Ectodermal cell (in vitro differentiated cells): ENCODE measurements around the gene NAA40.

Experiments used
- H3K27ac ChIP-seq: 2 replicates; pipeline ENCODE4 v1.7.0; 2013; ENCODE audit warnings: mild to moderate bottlenecking, low read depth, low read length; ENCODE audit not compliant: insufficient read depth, poor library complexity, severe bottlenecking
- H3K27me3 ChIP-seq: 2 replicates; pipeline ENCODE4 v1.7.0; 2013; ENCODE audit warnings: mild to moderate bottlenecking, low read length; ENCODE audit not compliant: insufficient read depth, control insufficient read depth, poor library complexity, severe bottlenecking
- H3K36me3 ChIP-seq: one replicate; pipeline ENCODE4 v1.7.0; 2013; ENCODE audit warnings: low read length; ENCODE audit not compliant: control insufficient read depth, insufficient read depth
- H3K4me1 ChIP-seq: one replicate; pipeline ENCODE4 v1.7.0; 2013; ENCODE audit warnings: low read length; ENCODE audit not compliant: control insufficient read depth, insufficient read depth
- H3K4me3 ChIP-seq: 2 replicates; pipeline ENCODE4 v1.7.0; 2013; ENCODE audit warnings: low read depth, low read length, control low read depth; ENCODE audit not compliant: insufficient read depth
- H3K9me3 ChIP-seq: 2 replicates; pipeline ENCODE4 v1.7.0; 2013; ENCODE audit warnings: mild to moderate bottlenecking, low read length, moderate library complexity; ENCODE audit not compliant: control insufficient read depth
- WGBS, 2 experiments: methylation state at CpG; one replicate each; pipeline ENCODE4 v1.1.7; 2013; ENCODE audit warnings: missing lambda C conversion rate in 2 of 2; 5-methylcytosine and 5-hydroxymethylcytosine counted together

Gene NAA40

DNA sequence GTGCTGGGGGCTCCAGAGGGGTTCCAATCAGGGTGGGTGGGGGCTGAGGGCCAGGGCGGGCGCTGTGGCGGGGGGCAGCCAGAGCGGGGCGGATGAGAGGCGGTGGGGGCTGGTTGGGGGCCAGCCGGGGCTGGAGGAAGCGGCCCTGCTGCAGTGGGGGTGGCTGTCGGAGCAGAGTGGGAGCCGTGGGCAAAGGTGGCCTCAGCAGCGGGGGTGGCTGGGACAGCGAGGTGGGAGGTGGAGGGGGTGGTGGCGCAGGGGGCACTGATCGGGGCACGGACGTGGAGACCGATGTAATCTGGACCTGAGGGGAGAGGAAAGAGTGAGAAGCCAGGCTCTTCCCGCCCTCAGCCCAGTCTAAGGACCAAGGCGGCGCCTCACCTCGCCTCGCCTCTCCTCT lies 26.9 kb upstream of the NAA40 start:
- Histone ChIP-seq H3K4me3 (no peak overlapping the region), H3K9me3 (no peaks in the 10 kb centered on the region), H3K4me1 (peaks cover 66% of the 10 kb centered on the region), H3K36me3 (peaks cover 27% of the 10 kb centered on the region), H3K27ac (no peak overlapping the region), H3K27me3 (no peaks in the 10 kb centered on the region)
- 94% methylated on average over 22 of the region's 22 CpGs for WGBS, 2 experiments

DNA sequence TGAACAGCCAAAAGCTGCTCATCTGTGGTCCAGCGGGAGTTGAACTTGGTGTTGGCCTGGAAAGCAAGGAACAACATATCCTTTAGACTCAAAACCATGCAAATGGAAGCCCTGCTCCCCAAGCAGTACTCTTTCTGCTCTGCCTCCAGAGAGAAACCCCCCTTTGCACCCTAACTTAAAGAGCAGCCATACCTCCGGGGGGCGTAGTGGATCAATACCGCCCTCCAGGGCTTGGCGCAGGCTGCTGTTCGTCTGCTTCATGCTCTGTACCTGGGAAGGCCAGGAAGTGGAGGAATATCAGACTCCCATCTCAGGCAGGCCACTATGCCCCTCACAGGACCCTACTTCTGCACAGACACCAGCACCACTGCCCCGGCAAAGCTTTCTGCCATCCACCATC lies 26.1 kb upstream of the NAA40 start:
- Histone ChIP-seq H3K4me1 (peaks cover 61% of the 10 kb centered on the region), H3K27ac (no peak overlapping the region), H3K27me3 (no peaks in the 10 kb centered on the region), H3K9me3 (no peaks in the 10 kb centered on the region), H3K36me3 (peaks cover 27% of the 10 kb centered on the region), H3K4me3 (no peak overlapping the region)
- 90 to 91% methylated on average over 7 of the region's 7 CpGs for WGBS, 2 experiments

DNA sequence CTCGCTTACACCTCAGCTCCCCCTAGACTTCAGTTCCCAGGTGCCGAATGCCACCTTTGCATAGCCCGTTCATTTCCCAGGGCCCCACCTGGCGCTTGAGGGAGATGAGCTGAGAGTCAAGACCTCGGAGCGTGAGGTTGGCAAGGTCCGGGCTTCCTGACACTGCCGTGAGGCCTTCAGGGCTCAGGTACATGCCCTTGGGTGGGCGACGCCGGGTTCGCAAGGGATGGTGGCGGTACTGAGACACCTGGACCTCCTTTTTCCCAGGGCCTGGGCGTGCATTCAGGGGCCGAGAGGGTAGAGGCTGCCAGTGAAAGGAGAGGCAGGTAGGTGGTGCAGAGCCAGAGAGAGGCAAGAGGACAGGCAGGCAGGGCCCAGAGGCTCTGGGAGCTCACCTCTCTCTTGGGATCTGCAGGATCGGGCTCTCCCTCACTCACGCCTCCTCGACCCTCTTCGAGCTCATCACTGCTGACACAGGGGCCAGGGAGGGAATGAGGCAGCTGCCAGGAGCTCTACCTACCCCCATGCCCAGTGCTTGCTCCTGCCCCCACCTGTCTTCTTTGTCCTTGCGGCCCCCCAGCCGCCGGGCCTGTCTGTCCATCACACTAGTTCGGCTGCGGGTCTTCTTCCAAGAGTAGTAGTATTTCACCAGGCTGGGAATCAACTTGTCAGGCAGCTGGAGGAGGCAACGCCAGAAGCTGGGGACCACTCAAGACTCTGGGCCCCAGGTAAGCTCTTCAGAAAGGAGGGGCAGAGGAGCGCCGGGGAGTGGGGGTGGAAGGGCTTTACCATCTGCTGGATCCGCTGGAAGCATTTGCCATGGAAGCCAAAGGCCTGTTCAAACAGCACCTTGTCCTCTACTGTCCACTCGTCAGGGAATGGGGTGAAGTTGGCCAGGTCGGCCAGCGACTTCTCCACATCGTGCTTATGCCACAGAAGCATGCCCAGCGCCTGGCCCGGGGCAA lies 24.7 kb upstream of the NAA40 start:
- peaks cover 27% of the 10 kb centered on the region for H3K36me3 ChIP-seq
- H3K27me3 ChIP-seq, result no peaks in the 10 kb centered on the region
- peaks cover 56% of the 10 kb centered on the region for H3K4me1 ChIP-seq
- H3K4me3 ChIP-seq, result no peak overlapping the region
- no peak overlapping the region for H3K27ac ChIP-seq
- WGBS, 2 experiments, result 95 to 96% methylated on average over 34 of the region's 34 CpGs
- H3K9me3 ChIP-seq, result no peaks in the 10 kb centered on the region

DNA sequence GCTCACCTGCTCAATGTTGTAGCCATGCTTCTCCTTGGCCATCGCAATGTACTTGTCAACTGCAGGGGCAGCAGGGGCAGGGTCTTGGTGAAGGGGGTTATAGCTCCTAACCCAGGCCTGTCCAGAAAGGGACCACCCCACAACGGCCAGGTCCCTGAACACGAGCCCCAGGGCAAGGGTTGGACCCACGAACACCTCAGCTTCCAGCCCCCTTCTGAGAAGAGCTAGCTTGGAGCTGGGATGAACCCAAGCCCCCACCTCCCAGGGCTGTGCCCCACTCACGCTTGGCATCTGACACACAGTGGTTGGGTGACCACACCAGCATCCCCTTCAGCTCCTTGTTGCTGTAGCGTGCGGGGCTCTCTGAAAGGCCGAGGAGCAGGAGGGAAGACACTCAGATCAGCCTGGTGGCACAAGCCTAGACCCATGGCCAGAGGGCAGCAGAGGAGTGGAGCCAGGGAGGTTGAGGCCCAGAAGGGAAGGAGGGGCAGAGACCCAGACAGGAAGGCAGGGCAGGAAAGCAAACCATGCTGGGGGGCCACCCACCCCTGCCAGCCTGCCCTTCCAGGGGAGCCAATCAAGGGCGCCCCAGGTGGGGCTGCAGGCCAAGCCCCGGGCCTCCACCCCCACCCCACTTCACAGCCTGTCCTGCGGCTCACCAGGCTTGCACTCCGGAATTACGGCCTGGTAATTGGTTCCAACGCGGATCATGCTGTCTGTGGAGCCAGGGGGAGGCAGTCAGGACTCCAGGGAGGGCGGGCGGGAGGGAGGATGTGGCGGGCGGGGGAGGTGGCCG lies 23.7 kb upstream of the NAA40 start:
- Histone ChIP-seq H3K9me3 (no peaks in the 10 kb centered on the region), H3K36me3 (peaks cover 27% of the 10 kb centered on the region), H3K4me1 (peaks cover 53% of the 10 kb centered on the region), H3K4me3 (peak overlapping the region; percentile 97), H3K27ac (no peak overlapping the region), H3K27me3 (no peaks in the 10 kb centered on the region)
- 42 to 44% methylated on average over 20 of the region's 20 CpGs for WGBS, 2 experiments

DNA sequence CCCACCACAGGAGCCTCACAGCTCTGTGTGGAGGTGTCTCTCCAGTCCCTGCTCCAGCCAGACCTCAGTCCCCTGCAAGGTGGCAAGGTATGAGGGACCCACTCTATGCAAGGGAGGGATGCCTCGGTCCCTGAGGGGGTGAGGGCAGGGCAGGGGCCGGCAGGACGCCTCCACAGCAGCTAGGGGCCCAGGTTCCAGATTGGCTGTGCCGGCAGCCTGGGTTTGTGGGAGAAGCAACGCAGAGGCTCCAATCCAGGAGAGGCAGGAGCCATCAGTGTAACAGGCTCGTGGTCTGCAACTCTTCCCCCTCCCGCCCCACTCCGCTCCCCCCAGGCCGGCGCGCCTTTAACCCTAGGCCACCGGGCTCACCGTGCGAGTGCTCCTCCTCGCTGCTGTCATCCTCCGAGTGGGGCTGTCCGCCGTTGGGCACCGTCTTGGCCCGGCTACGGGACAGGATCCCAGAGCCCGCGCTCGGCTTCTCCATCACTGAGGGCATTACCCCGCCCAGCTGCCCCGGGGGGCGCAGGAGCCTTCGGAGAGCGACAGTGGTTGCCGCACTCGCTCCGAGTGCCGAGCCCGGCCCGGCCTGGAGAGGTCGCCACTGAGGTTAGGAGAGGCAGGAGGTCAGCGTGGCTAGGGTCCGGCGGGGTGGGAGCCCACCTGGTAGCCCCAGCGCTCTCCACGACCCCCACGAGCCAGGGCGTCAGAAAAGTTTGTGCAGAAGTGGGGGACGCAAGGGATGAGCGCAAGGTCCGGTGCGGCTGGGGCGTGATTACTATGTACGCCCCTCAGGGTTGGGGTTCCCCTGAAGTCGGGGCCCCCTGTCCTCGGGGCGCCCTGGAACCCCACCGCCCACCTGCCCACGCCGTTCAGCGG lies 22.6 kb upstream of the NAA40 start:
- Histone ChIP-seq H3K27me3 (no peaks in the 10 kb centered on the region), H3K9me3 (no peaks in the 10 kb centered on the region), H3K4me3 (peak overlapping the region; percentile 97), H3K4me1 (peaks cover 53% of the 10 kb centered on the region), H3K36me3 (peaks cover 27% of the 10 kb centered on the region), H3K27ac (peak overlapping the region; percentile 88)
- WGBS, 2 experiments, result 0 to 1% methylated on average over 56 of the region's 56 CpGs

DNA sequence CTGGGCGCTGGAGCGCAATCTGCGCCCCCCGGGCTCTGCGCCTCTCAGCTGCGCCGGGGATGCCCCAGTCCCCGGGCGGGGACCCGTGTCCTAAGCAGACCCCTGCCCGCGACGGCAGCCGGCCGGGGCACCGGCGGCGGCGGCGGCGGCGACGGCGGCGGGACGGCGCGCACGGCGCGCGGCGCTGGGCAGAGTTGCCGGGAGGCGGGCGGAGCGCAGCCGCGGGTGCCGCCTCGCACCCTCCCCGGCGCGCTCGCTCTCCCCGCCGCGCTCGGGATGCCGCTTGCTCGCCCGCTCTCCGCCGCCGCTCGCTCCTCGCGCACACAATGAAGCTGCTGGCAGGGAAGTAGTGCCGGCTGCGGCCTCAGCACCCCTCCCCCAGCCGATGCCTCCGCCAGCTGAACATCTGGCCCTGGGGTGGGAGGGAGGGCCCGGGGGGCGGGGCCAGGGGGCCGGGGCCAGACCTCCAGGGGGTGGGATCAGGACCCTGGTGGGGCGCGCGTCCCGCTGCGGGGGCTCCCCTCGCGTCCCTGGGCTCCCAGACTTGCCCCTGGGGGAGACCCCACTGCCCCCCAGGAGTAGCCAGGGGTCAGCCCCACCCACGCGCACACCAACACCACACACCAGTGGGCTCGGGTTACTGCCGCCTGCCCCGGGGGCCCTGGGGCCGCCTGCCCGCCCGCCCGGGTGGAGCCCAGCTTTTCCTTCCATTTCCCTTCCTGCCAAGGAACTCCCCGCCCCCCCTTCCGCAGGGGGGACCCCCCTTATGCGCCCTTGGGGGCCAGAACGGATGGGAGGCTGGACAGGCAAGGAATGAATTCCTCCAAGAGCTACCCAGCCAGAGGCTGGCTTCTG lies 21.7 kb upstream of the NAA40 start, which contains the start of gene RCOR2:
Gene RCOR2, minus strand, starts transcription at position 328 of the 855 bp plus-strand sequence. CDS start 708 bp downstream, outside the sequence.
- H3K27ac ChIP-seq, result peak within 1 kb of the TSS; percentile 99
- 0% methylated on average over 85 of the region's 85 CpGs for WGBS, 2 experiments
- no peaks in the 10 kb centered on the region for H3K27me3 ChIP-seq

DNA sequence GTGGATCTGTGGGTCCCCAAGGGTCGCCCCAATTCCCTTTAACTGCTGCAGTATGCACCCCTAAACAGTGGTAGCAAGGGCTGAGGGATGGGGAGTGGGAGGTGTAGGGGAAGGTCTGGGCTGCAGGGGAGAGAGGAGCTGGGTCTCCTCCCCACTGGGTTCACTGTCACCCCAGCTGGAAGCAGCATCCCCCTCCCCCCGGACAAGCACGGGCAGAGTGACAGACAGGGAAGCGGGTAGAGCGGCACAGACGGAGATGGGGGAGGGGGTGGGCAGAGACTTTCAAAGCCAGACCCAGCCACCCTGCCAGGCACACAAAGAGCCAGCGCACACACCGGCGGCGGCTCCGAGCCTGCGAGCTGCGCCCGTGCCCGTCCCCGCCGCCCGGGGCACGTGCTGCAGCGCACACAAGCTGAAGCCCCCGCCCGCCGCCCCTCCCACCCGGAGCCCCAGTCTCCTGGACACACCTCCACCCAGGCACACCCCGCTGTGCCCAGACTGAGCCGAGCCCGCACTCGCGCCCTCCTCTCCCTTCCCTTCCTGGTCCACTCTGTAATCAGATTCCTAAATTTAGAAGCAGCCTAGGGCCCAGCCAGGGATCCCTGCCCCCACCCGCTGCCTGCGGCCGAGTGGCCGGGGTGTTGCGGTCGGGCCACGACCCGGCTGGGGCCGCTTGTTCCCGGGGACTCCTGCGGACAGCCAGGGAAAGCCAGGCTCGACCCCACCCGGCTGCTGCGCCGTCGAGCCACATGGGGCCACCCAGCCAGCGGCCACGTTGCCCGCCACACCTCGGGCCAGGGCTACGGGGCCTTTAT lies 20.9 kb upstream of the NAA40 start:
- Histone ChIP-seq H3K9me3 (no peaks in the 10 kb centered on the region), H3K4me1 (peaks cover 53% of the 10 kb centered on the region), H3K36me3 (peaks cover 18% of the 10 kb centered on the region), H3K27ac (peak overlapping the region; percentile 99), H3K4me3 (peak overlapping the region; percentile 97), H3K27me3 (no peaks in the 10 kb centered on the region)
- 0% methylated on average over 50 of the region's 50 CpGs for WGBS, 2 experiments

More for the DNA sequence above, 21.7 kb upstream of the NAA40 start, which contains the start of gene RCOR2:
- Histone ChIP-seq H3K4me1 (peaks cover 57% of the 10 kb centered on the region), H3K36me3 (peaks cover 26% of the 10 kb centered on the region), H3K4me3 (peak within 1 kb of the TSS; percentile 97), H3K9me3 (no peaks in the 10 kb centered on the region)

DNA sequence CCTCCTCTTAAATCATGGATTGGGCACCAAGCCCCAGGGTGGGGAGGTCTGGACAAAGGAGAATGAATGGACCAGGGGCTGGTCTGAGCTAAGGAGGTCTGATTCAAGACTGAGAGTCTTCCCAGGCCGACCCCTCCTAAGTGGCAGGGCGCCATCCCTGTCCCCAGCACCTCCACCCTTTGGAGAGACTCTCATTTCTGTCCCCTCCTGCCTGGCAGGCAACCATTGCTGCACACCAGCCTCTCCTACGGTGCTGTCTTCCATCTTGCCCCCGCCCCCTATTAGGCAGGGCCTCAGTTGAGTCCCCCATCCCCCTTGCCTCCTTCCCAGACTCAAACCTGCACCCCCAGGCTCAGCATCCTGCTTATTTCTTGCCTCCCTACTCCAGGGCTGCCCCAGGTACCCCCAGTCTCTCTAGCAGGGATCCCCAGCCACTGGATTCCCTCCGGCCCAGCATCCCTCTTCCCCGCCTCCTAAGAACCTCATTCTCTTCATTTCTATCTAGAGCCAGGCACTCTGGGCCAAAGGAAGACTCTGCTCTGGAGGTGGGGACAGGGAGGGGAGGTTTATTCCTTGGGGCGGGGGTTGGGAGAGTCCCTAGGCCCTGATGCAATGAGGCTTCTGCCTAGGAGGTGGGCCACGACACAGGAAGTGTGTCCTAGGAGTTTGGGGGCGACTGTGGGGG lies 20.2 kb upstream of the NAA40 start:
- Histone ChIP-seq H3K27ac (peak overlapping the region; percentile 99), H3K27me3 (no peaks in the 10 kb centered on the region), H3K4me3 (peak overlapping the region; percentile 97), H3K4me1 (peaks cover 51% of the 10 kb centered on the region), H3K36me3 (peaks cover 15% of the 10 kb centered on the region), H3K9me3 (no peaks in the 10 kb centered on the region)
- whole genome bisulfite sequencing, 2 experiments, result 6% methylated on average over 9 of the region's 9 CpGs
